Endothelial cell of umbilical vein (primary cell): ENCODE data around the gene TMEM114. TPM values are rescaled to one million over a fixed set of nuclear protein-coding genes. Genes with fewer than 3 reads are reported as not detected.

Source experiments
- BruUV-seq: library from RNA; stranded (reverse); fragments of 400-500 nt; replicated peaks from 2 replicates; lab custom pipeline; 2021; lab: Mats Ljungman, UMichigan
- CTCF ChIA-PET: fragments of 300-600, 350-600 bp; sonication (Branson Sonifier 250); formaldehyde crosslinking; loops from one replicate; lab custom pipeline; 2021; ENCODE audit warnings: antibody characterized with exemption, inconsistent platforms; lab: Charles Lee
- POLR2A ChIA-PET: fragments of 300-600, 350-600 bp; sonication (Branson Sonifier 250); formaldehyde crosslinking; loops from one replicate; lab custom pipeline; 2021; ENCODE audit warnings: antibody characterized with exemption, inconsistent platforms; lab: Charles Lee
- DNase-seq: peaks from one replicate; pipeline ENCODE4 v3.0.0-alpha.2; 2011; ENCODE audit warnings: low read depth, low spot score
- FAIRE-seq: peaks from 2 replicates; lab custom pipeline; 2011; peaks lifted over from hg19 to GRCh38; lab: Jason Lieb, UNC
- H2AFZ ChIP-seq: 2 replicates; pipeline ENCODE4 v1.6.0; 2012; ENCODE audit warnings: low read depth, low read length, control low read depth, inconsistent platforms
- H3K27ac ChIP-seq: 2 replicates; pipeline ENCODE4 v1.5.1; 2011; ENCODE audit warnings: low read depth, mild to moderate bottlenecking, control low read depth, low read length, moderate library complexity; ENCODE audit not compliant: insufficient read depth
- H3K27me3 ChIP-seq, 2 experiments: 2 replicates each; pipeline versions ENCODE4 v1.6.0 to v1.6.1; 2011; ENCODE audit warnings: low read length in 2 of 2, mixed read lengths in 1 of 2; ENCODE audit not compliant: control insufficient read depth in 2 of 2, insufficient read depth in 2 of 2
- H3K36me3 ChIP-seq, 2 experiments: 2 replicates in 1 of 2; 3 replicates in 1 of 2; pipeline ENCODE4 v1.5.1; 2011; ENCODE audit warnings: low read length in 2 of 2, mild to moderate bottlenecking in 1 of 2, moderate library complexity in 1 of 2; ENCODE audit not compliant: control insufficient read depth in 2 of 2, insufficient read depth in 2 of 2; ENCODE audit errors: extremely low read depth in 1 of 2
- H3K4me1 ChIP-seq: 3 replicates; pipeline ENCODE4 v1.5.1; 2011; ENCODE audit warnings: mild to moderate bottlenecking, low read length; ENCODE audit not compliant: control insufficient read depth, insufficient read depth; ENCODE audit errors: extremely low read depth
- H3K4me2 ChIP-seq: 2 replicates; pipeline ENCODE4 v1.6.1; 2011; ENCODE audit warnings: low read length, control low read depth, mixed read lengths; ENCODE audit not compliant: insufficient read depth
- H3K4me3 ChIP-seq, 3 experiments: fragments of 200-600 bp in 1 of 3; sonication (generic), shearing (Covaris generic) in 1 of 3; replicated peaks in 1 of 3; 2 replicates each; pipeline ENCODE4 v1.5.1; 2011 to 2016; ENCODE audit warnings: control low read depth in 3 of 3, low read length in 3 of 3, mild to moderate bottlenecking in 2 of 3, inconsistent platforms in 1 of 3, low read depth in 1 of 3, moderate library complexity in 1 of 3; ENCODE audit not compliant: insufficient read depth in 1 of 3
- H3K79me2 ChIP-seq: 2 replicates; pipeline ENCODE4 v1.6.0; 2012; ENCODE audit warnings: low read length, inconsistent platforms; ENCODE audit not compliant: control insufficient read depth, insufficient read depth
- H3K9ac ChIP-seq: replicated peaks from 2 replicates; pipeline ENCODE3; 2011; ENCODE audit warnings: low read length, control low read depth; ENCODE audit not compliant: insufficient read depth; ENCODE audit errors: extremely low read depth
- H3K9me1 ChIP-seq: replicated peaks from 3 replicates; pipeline ENCODE4 v1.6.0; 2011; ENCODE audit warnings: mild to moderate bottlenecking, low read length; ENCODE audit not compliant: control insufficient read depth, insufficient read depth; ENCODE audit errors: extremely low read depth
- H3K9me3 ChIP-seq: replicated peaks from 2 replicates; pipeline ENCODE4 v1.5.1; 2012; ENCODE audit warnings: low read length, inconsistent platforms; ENCODE audit not compliant: control insufficient read depth, insufficient read depth
- H4K20me1 ChIP-seq: replicated peaks from 2 replicates; pipeline ENCODE3; 2011; ENCODE audit warnings: mild to moderate bottlenecking, low read length; ENCODE audit not compliant: control insufficient read depth, insufficient read depth; ENCODE audit errors: extremely low read depth
- EZH2 ChIP-seq: IDR thresholded peaks from 2 replicates; pipeline ENCODE4 v1.6.1; 2012; ENCODE audit warnings: borderline replicate concordance, low read depth, mild to moderate bottlenecking, moderate library complexity, low read length, inconsistent platforms; ENCODE audit not compliant: severe bottlenecking
- FOS ChIP-seq: IDR thresholded peaks from 2 replicates; pipeline ENCODE4 v1.6.1; 2011; ENCODE audit warnings: mild to moderate bottlenecking, low read length, moderate library complexity, borderline replicate concordance; ENCODE audit not compliant: insufficient read depth
- GATA2 ChIP-seq: IDR thresholded peaks from 2 replicates; pipeline ENCODE4 v1.7.0; 2011; ENCODE audit warnings: low read depth, mild to moderate bottlenecking, moderate library complexity, mixed read lengths, low read length; ENCODE audit not compliant: insufficient read length, insufficient read depth
- JUN ChIP-seq: IDR thresholded peaks from 2 replicates; pipeline ENCODE4 v1.6.1; 2011; ENCODE audit warnings: borderline replicate concordance, low read depth; ENCODE audit not compliant: insufficient read length, insufficient read depth
- MYC ChIP-seq: IDR thresholded peaks from one replicate; pipeline ENCODE4 v1.6.1; 2011; ENCODE audit warnings: mild to moderate bottlenecking, low read depth, low read length
- POLR2A ChIP-seq: IDR thresholded peaks from 2 replicates; pipeline ENCODE4 v1.6.1; 2012; ENCODE audit warnings: low read depth, mild to moderate bottlenecking, control low read depth, low read length
- POLR2AphosphoS5 ChIP-seq: IDR thresholded peaks from 2 replicates; pipeline ENCODE4 v1.6.1; 2012; ENCODE audit warnings: low read depth, mild to moderate bottlenecking, control low read depth, low read length, moderate library complexity; ENCODE audit not compliant: insufficient read depth
- dilution Hi-C: fragments of 300-500 bp; cut with MboI; formaldehyde crosslinking; loops from one replicate; pipeline ENCODE4 v1.15.0; 2019; ENCODE audit warnings: low sequenced_read_pairs; ENCODE audit not compliant: extremely low pct_ligation_motif_present
- intact Hi-C: fragments of 100-400 bp; cut with micrococcal nuclease; formaldehyde crosslinking; loops from one replicate; pipeline ENCODE4 v1.10.0; 2022
- polyA plus RNA-seq, 4 experiments: library from polyadenylated mRNA; depleted of rRNA in 3 of 4; stranded (reverse) in 3 of 4; unstranded in 1 of 4; fragments of >200 nt; gene quantifications; 2 replicates each; pipeline versions ENCODE4 v1.2.1 to v1.2.3, GENCODE V29; 2011 to 2012; ENCODE audit warnings: missing spikeins in 1 of 4
- total RNA-seq: library from RNA; stranded (reverse); gene quantifications from 2 replicates; pipeline ENCODE4 v1.2.3, GENCODE V29; 2021
- TF ChIP-seq, protein P1 (sequence below), 2 donors: IDR thresholded peaks; 1 replicate in 1 of 2; 2 replicates in 1 of 2; pipeline ENCODE4 v1.5.1; 2011; ENCODE audit warnings: low read length in 2 of 2, mild to moderate bottlenecking in 2 of 2, moderate library complexity in 2 of 2, control low read depth in 1 of 2, inconsistent platforms in 1 of 2, low read depth in 1 of 2; ENCODE audit not compliant: insufficient read depth in 1 of 2; ENCODE audit errors: extremely low read depth in 1 of 2
- TF ChIP-seq, protein P2 (sequence below): IDR thresholded peaks from 2 replicates; pipeline ENCODE4 v1.6.1; 2011; ENCODE audit not compliant: insufficient read depth, insufficient read length

The TMEM114 gene
- total and polyA plus RNA-seq, 2 donors (not counting 3 experiments of a cell fraction or from before 2014, with no cell fraction given): not detected

DNA sequence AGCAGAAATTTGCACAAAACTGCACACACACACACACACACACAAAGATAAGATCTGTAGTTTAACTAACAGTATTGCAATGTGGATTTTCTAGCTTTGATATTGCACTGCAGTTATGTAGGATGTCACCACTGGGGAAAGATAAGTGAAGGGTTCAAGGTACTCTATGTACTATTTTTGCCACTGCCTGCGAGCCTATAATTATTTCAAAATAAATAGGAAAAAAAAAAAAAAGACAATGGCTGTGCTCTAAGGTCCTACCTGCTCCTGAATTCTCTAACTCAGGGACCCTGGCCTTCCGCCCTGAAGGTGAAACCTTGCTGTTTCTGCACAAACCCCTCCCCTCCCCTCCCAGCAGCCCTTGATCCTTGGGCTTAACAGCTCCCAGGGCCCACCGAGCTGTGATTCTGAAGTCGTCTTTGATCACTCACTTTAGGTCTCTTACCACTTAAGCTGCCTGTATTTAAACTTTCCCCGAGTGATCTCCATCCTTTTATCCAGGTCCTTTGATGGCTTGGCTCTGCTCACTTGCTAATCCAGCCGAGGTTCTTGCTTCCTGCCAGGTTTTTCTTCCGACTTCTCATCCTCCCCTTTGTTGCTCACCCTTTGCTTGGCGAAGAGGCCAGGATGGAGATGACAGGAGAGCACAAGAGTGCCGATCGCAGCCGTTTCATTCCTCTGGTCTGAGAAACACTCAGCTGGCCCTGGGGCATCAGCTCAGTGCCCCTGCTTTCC lies 37.7 kb downstream of the TMEM114 start:
- no peaks in the 10 kb centered on the region for H3K4me1 ChIP-seq
- FAIRE-seq: no peak
- CTCF ChIA-PET: no interaction called here

More for the DNA sequence above, 37.7 kb downstream of the TMEM114 start:
- no peak overlapping the region for H3K4me2 ChIP-seq
- no peak for DNase-seq
- POLR2A ChIA-PET: no interaction called here
- dilution Hi-C loops (no loop called here), intact Hi-C loops (no loop called here)
- no peaks in the 10 kb centered on the region for H3K9me3 ChIP-seq
- H3K9ac ChIP-seq: no peak overlapping the region
- no TSS peak for BruUV-seq
- no peaks in the 10 kb centered on the region for H3K27me3 ChIP-seq
- H3K9me1 ChIP-seq: no peaks in the 10 kb centered on the region
- TF ChIP-seq, protein P1, sequence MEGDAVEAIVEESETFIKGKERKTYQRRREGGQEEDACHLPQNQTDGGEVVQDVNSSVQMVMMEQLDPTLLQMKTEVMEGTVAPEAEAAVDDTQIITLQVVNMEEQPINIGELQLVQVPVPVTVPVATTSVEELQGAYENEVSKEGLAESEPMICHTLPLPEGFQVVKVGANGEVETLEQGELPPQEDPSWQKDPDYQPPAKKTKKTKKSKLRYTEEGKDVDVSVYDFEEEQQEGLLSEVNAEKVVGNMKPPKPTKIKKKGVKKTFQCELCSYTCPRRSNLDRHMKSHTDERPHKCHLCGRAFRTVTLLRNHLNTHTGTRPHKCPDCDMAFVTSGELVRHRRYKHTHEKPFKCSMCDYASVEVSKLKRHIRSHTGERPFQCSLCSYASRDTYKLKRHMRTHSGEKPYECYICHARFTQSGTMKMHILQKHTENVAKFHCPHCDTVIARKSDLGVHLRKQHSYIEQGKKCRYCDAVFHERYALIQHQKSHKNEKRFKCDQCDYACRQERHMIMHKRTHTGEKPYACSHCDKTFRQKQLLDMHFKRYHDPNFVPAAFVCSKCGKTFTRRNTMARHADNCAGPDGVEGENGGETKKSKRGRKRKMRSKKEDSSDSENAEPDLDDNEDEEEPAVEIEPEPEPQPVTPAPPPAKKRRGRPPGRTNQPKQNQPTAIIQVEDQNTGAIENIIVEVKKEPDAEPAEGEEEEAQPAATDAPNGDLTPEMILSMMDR (IDR thresholded peaks at IDR 0.05; ENCODE audit: extremely low read depth in 1 of 2, insufficient read depth in 1 of 2, low read depth in 1 of 2, low read length in 2 of 2): no peak
- TF ChIP-seq POLR2AphosphoS5: no peak
- no peak for TF ChIP-seq GATA2
- TF ChIP-seq FOS: no peak
- TF ChIP-seq MYC: no peak
- TF ChIP-seq JUN: no peak
- TF ChIP-seq, protein P2, sequence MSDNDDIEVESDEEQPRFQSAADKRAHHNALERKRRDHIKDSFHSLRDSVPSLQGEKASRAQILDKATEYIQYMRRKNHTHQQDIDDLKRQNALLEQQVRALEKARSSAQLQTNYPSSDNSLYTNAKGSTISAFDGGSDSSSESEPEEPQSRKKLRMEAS: no peak
- no peak for TF ChIP-seq EZH2
- TF ChIP-seq POLR2A: no peak
- no peaks in the 10 kb centered on the region for H3K36me3 ChIP-seq
- no peaks in the 10 kb centered on the region for H4K20me1 ChIP-seq
- H3K4me3 ChIP-seq: no peak overlapping the region
- no peak overlapping the region for H3K27ac ChIP-seq
- no peak overlapping the region for H2AFZ ChIP-seq
- H3K79me2 ChIP-seq: no peaks in the 10 kb centered on the region
